ENCODE results near the gene SS18L1. TPM values are rescaled to one million over a fixed set of nuclear protein-coding genes. Genes with fewer than 3 reads are reported as not detected.

The SS18L1 gene, protein sequence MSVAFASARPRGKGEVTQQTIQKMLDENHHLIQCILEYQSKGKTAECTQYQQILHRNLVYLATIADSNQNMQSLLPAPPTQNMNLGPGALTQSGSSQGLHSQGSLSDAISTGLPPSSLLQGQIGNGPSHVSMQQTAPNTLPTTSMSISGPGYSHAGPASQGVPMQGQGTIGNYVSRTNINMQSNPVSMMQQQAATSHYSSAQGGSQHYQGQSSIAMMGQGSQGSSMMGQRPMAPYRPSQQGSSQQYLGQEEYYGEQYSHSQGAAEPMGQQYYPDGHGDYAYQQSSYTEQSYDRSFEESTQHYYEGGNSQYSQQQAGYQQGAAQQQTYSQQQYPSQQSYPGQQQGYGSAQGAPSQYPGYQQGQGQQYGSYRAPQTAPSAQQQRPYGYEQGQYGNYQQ
- total RNA-seq = 10 to 100 TPM; 14.6 to 23.6 (median 19.4) TPM
- total RNA-seq (2013) = 10.2 TPM
- 9.5 to 37.5 (median 24.1) reads per million in 29 experiments for total RNA-seq

DNA sequence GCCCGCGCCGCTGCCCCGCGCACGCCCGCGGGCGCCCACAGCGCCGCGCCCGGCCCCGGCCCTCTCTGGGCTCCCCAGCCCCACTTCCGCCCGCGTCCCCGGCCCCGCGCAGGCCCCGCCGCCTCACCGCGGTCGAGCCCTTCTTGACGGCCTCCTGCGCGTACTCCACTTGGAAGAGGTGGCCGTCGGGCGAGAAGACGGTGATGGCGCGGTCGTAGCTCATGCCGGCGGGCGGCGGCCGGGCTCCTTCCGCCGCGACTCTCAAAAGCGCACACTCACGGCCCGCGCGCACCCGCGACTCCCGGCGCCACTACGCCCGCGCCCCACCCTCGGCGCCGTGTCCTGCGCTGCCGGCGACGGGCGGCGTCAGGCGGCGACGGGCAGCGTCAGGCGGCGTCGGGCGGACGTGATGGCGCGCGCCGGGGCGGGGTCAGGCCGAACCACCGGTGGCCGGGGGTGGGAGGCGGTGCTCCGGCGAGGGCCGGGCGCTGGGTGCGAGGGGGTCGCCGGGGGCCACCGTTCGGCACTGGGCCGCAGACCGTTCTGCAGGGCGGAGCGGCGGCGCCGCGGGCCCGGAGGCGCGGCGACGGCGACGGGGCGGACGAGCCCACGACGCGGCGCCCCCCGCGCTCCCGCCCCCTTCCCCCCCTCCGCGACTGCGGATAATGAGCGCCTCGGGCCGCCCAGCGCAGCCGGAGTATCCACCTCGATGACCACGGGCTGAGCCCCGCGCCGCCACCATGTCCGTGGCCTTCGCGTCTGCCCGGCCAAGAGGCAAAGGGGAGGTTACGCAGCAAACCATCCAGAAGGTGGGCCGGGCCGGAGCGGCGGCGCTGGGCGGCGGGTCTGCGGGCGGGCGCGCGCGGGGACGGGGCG lies at the start of gene SS18L1, which contains the start of gene PSMA7:
Gene SS18L1, plus strand, starts transcription at position 689 of the 876 bp plus-strand sequence. Its CDS starts 52 bp downstream, at position 741.
Gene PSMA7, minus strand, starts transcription at position 314 of the 876 bp plus-strand sequence. Its CDS starts 91 bp downstream, at position 223.
- Mint-ChIP-seq H3K4me3 (peak within 1 kb of the TSS; percentile 84 to 89 (median 87)), H3K4me1 (peaks cover 48 to 59% (median 58%) of the 10 kb centered on the region in 3 donors), H3K27ac (peak within 1 kb of the TSS; percentile 85 to 90), H3K36me3 (peaks cover 16% of the 10 kb centered on the region), H3K9me3 (no peaks in the 10 kb centered on the region), H3K27me3 (no peaks in the 10 kb centered on the region)
- CTCF ChIA-PET = no interaction called here
- Histone ChIP-seq H3K27me3 (replicated peaks in 1 of 2; ENCODE audit: control insufficient read depth in 2 of 2, extremely low read depth in 1 of 2, insufficient read depth in 2 of 2, low read length in 1 of 2) (no peaks in the 10 kb centered on the region), H3K4me3 (ENCODE audit: control insufficient read depth in 1 of 2, extremely low read depth in 1 of 2, low read length in 1 of 2) (peak within 1 kb of the TSS; percentile 60 to 82), H3K4me1 (ENCODE audit: control insufficient read depth in 1 of 2, extremely low read depth in 1 of 2, insufficient read depth in 2 of 2, low read length in 2 of 2) (peaks cover 19 to 58% of the 10 kb centered on the region in 2 experiments), H3K27ac (ENCODE audit: low read length) (peak within 1 kb of the TSS; percentile 66), H3K9me3 (no peaks in the 10 kb centered on the region), H3K36me3 (ENCODE audit: control insufficient read depth in 2 of 2, extremely low read depth in 1 of 2, insufficient read depth in 1 of 2, low read length in 1 of 2) (peaks cover 6 to 23% of the 10 kb centered on the region in 2 donors)
- ATAC-seq (replicated peaks in 1 of 4) (peak; percentile 87 to 93 (median 90)), DNase-seq (peak; percentile 67 to 96 (median 82))
- under 1% methylated on average over 124 of the region's 148 CpGs for WGBS (ENCODE audit: insufficient coverage)
- POLR2A ChIA-PET = no interaction called here

DNA sequence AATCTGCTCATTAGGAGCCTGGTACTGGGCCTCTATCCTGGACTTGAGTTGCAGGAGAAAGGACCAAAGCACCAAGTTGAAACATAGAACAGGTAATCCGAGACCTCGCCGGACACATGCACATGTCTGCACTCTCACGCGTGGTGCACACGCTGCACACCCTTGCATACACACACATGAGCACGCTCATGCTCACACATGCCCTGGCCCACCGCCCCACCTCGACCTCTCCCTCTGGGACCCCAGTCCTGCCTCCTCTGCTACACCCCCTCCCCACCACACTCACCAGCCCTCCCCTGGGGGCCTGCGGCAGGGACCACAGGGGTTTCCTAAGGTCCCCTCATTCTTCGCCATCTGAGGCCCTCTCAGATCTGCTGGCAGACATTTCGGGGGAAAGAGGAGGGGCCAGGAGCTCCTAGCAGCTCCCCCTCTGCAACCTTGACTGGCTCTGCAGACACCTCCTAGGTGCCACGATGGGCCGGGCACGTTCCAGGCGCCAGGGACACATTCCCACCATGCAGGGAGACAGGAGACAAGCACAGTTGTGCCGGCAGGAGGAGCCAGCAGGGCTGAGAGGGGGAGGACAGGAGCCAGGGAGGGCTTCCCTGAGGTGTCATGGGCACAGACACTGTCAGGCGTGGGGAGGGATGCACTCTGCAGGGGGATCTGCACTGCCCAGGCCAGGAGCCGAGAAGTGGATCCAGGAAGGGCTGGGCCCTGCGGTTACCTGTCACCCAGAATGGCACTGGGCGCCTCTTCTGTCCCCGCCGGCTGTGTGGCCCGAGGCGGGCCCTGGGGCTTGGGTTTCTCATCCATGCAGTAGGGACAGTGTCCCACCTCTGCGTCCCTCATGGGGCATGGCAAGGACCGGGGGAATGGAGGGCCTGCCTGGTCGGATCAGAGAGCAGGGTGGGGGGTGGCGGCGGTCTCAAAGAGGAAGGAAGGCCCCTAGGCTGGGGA lies 46.9 kb upstream of the SS18L1 start:
- Histone ChIP-seq H3K4me1 (ENCODE audit: control insufficient read depth in 1 of 2, extremely low read depth in 1 of 2, insufficient read depth in 2 of 2, low read length in 2 of 2) (no peaks in the 10 kb centered on the region), H3K4me3 (ENCODE audit: control insufficient read depth in 1 of 2, extremely low read depth in 1 of 2, low read length in 1 of 2) (no peak overlapping the region), H3K27me3 (replicated peaks in 1 of 2; ENCODE audit: control insufficient read depth in 2 of 2, extremely low read depth in 1 of 2, insufficient read depth in 2 of 2, low read length in 1 of 2) (peaks cover 0 to 31% of the 10 kb centered on the region in 2 experiments), H3K9me3 (no peaks in the 10 kb centered on the region), H3K36me3 (ENCODE audit: control insufficient read depth in 2 of 2, extremely low read depth in 1 of 2, insufficient read depth in 1 of 2, low read length in 1 of 2) (no peaks in the 10 kb centered on the region), H3K27ac (ENCODE audit: low read length) (no peak overlapping the region)
- 87% methylated on average over 19 of the region's 30 CpGs for WGBS (ENCODE audit: insufficient coverage)
- ATAC-seq (replicated peaks in 1 of 4) (no peak), DNase-seq (no peak)
- peaks cover 8% of the 10 kb centered on the region for H3K36me3 Mint-ChIP-seq
- H3K27ac Mint-ChIP-seq = no peak overlapping the region
- H3K27me3 Mint-ChIP-seq = peaks cover 7 to 12% of the 10 kb centered on the region in 2 donors
- CTCF ChIA-PET = no interaction called here
- peaks cover 11 to 22% (median 13%) of the 10 kb centered on the region in 3 donors for H3K9me3 Mint-ChIP-seq
- POLR2A ChIA-PET = no interaction called here
- no peaks in the 10 kb centered on the region for H3K4me1 Mint-ChIP-seq
- H3K4me3 Mint-ChIP-seq = no peak overlapping the region

DNA sequence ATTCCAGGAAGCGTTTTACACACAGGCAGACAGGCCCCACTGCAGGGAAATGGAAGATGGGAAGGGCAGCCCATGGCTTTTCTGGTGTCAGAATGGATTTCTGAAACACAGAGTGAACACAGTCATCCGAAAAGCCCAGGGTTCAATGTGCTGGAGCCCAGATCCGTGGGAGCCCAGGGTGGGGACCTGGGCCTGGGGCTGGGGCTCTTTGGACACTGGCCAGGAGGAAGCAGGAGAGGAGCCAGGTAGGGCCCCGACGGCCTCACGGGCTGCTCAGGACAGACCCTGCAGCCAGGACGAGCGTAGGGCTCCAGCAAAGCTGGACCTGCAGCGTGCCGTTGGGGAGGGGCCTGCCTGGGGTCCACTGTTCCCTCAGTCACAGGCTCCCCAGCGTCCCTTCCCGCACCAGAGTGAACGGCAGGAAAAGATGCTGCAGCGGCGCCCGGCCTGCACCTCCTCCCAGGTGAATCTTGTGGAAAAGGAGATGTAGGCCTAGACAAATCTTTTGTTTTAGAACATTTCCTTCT lies 45.6 kb upstream of the SS18L1 start:
- no peak for ATAC-seq (replicated peaks in 1 of 4)
- no peak overlapping the region for H3K27ac ChIP-seq (ENCODE audit: low read length)
- H3K4me3 Mint-ChIP-seq = no peak overlapping the region
- peaks cover 6% of the 10 kb centered on the region for H3K36me3 Mint-ChIP-seq
- POLR2A ChIA-PET = no interaction called here
- no peaks in the 10 kb centered on the region for H3K36me3 ChIP-seq (ENCODE audit: control insufficient read depth in 2 of 2, extremely low read depth in 1 of 2, insufficient read depth in 1 of 2, low read length in 1 of 2)
- CTCF ChIA-PET = no interaction called here
- peaks cover 7% of the 10 kb centered on the region in 2 donors for H3K27me3 Mint-ChIP-seq
- no peak overlapping the region for H3K4me3 ChIP-seq (ENCODE audit: control insufficient read depth in 1 of 2, extremely low read depth in 1 of 2, low read length in 1 of 2)
- H3K27me3 ChIP-seq (replicated peaks in 1 of 2; ENCODE audit: control insufficient read depth in 2 of 2, extremely low read depth in 1 of 2, insufficient read depth in 2 of 2, low read length in 1 of 2) = peaks cover 0 to 41% of the 10 kb centered on the region in 2 experiments
- H3K27ac Mint-ChIP-seq = no peak overlapping the region
- no peaks in the 10 kb centered on the region for H3K4me1 ChIP-seq (ENCODE audit: control insufficient read depth in 1 of 2, extremely low read depth in 1 of 2, insufficient read depth in 2 of 2, low read length in 2 of 2)
- DNase-seq = no peak
- H3K9me3 Mint-ChIP-seq = peaks cover 8 to 20% (median 13%) of the 10 kb centered on the region in 3 donors
- H3K4me1 Mint-ChIP-seq = no peaks in the 10 kb centered on the region
- H3K9me3 ChIP-seq = no peaks in the 10 kb centered on the region
- WGBS (ENCODE audit: insufficient coverage) = 80% methylated on average over 12 of the region's 16 CpGs

DNA sequence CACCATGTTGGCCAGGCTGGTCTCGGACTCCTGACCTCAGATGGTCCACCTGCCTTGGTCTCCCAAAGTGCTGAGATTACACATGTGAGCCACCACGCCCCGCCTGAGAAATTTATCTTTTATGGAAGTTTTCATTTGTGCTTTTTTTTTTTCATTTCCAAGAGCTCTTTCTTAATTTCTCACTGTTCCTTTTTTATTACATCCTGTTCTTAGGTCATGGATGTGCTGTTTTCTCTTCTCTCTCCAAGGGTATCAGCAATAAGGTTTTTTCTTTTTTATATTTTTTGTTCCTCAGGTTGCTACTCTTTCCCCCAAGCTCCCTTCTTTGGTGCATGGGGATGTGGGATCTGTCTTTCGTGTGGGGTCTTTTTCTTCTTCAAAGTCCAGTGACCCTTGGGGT lies 42.5 kb upstream of the SS18L1 start:
- Histone ChIP-seq H3K27ac (ENCODE audit: low read length) (no peak overlapping the region), H3K4me1 (ENCODE audit: control insufficient read depth in 1 of 2, extremely low read depth in 1 of 2, insufficient read depth in 2 of 2, low read length in 2 of 2) (no peaks in the 10 kb centered on the region), H3K27me3 (replicated peaks in 1 of 2; ENCODE audit: control insufficient read depth in 2 of 2, extremely low read depth in 1 of 2, insufficient read depth in 2 of 2, low read length in 1 of 2) (peaks cover 0 to 58% of the 10 kb centered on the region in 2 experiments), H3K9me3 (no peaks in the 10 kb centered on the region), H3K36me3 (ENCODE audit: control insufficient read depth in 2 of 2, extremely low read depth in 1 of 2, insufficient read depth in 1 of 2, low read length in 1 of 2) (no peaks in the 10 kb centered on the region), H3K4me3 (ENCODE audit: control insufficient read depth in 1 of 2, extremely low read depth in 1 of 2, low read length in 1 of 2) (no peak overlapping the region)
- WGBS (ENCODE audit: insufficient coverage) = no CpG with 5 or more reads among the region's 4 CpGs
- DNase-seq (no peak), ATAC-seq (replicated peaks in 1 of 4) (no peak)
- no peak overlapping the region for H3K27ac Mint-ChIP-seq
- no peaks in the 10 kb centered on the region for H3K4me1 Mint-ChIP-seq
- peaks cover 0 to 8% of the 10 kb centered on the region in 2 donors for H3K27me3 Mint-ChIP-seq
- no peak overlapping the region for H3K4me3 Mint-ChIP-seq
- ChIA-PET POLR2A (interaction anchor here in 1 of 2 donors (0.6 kb wide), 1 partner anchor 64 kb away, joined by 3 read pairs; no protein-coding TSS in a partner anchor), CTCF (no interaction called here)
- peaks cover 17 to 21% (median 17%) of the 10 kb centered on the region in 3 donors for H3K9me3 Mint-ChIP-seq
- peaks cover 13% of the 10 kb centered on the region for H3K36me3 Mint-ChIP-seq

DNA sequence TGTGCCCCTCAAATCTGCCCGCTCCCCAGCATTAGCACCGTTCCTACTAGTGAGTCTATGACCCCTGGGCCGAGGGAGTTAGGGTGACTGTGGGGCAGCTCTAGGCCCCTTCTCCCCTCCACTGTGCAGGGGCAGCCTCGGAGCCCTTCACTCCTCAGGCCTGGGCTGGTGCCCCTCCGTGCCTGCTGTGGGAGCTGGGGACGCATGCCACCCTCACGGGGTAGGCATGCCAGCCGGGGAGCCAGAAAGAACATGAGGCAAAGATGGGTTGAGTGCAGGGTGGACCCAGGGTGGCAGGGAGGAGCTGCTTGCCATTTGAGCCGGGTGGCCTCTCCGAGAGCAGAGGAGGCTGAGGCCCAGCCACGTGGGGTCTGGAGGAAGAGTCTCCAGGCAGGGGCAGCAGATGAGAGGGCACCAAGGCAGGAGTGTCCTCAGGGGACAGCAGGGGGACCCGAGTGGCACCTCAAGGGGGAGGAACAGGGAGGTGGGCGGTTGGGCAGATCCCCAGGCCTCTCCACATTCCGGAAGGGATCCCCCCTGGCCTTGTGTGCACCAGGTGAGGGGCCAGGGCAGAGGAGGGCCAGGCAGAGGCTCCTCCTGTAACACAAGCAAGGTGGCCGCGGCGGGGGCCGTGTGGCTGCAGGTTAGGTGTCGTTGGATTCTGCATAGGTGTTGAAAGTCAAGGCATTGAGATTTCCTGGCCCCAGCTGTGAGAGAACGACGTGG lies 39.9 kb upstream of the SS18L1 start:
- peaks cover 17% of the 10 kb centered on the region for H3K36me3 Mint-ChIP-seq
- no peaks in the 10 kb centered on the region for H3K4me1 Mint-ChIP-seq
- no peak overlapping the region for H3K4me3 Mint-ChIP-seq
- no peaks in the 10 kb centered on the region for H3K4me1 ChIP-seq (ENCODE audit: control insufficient read depth in 1 of 2, extremely low read depth in 1 of 2, insufficient read depth in 2 of 2, low read length in 2 of 2)
- ChIA-PET POLR2A (no interaction called here), CTCF (no interaction called here)
- no peak for ATAC-seq (replicated peaks in 1 of 4)
- H3K27ac Mint-ChIP-seq = no peak overlapping the region
- H3K27ac ChIP-seq (ENCODE audit: low read length) = no peak overlapping the region
- H3K9me3 Mint-ChIP-seq = peaks cover 27 to 40% (median 29%) of the 10 kb centered on the region in 3 donors
- H3K36me3 ChIP-seq (ENCODE audit: control insufficient read depth in 2 of 2, extremely low read depth in 1 of 2, insufficient read depth in 1 of 2, low read length in 1 of 2) = no peaks in the 10 kb centered on the region
- peaks cover 0 to 8% of the 10 kb centered on the region in 2 donors for H3K27me3 Mint-ChIP-seq
- H3K27me3 ChIP-seq (replicated peaks in 1 of 2; ENCODE audit: control insufficient read depth in 2 of 2, extremely low read depth in 1 of 2, insufficient read depth in 2 of 2, low read length in 1 of 2) = peaks cover 0 to 48% of the 10 kb centered on the region in 2 experiments
- H3K4me3 ChIP-seq (ENCODE audit: control insufficient read depth in 1 of 2, extremely low read depth in 1 of 2, low read length in 1 of 2) = no peak overlapping the region
- no peak for DNase-seq
- 78% methylated on average over 13 of the region's 21 CpGs for WGBS (ENCODE audit: insufficient coverage)
- H3K9me3 ChIP-seq = no peaks in the 10 kb centered on the region

Measured in T-cell (primary cell).